HFFc6 (cell line): ENCODE measurements around the gene DOCK4. TPM values are rescaled to one million over a fixed set of nuclear protein-coding genes. Genes with fewer than 3 reads are reported as not detected.
A peak's percentile ranks its signal among the peaks of the same experiment; 100 is the strongest.

ENCODE experiments used
- DNase-seq: peaks from one replicate; pipeline ENCODE4 v3.0.0-alpha.2; 2018
- H3K27ac Mint-ChIP-seq: 2 replicates; pipeline ENCODE4 v1.8.0; 2020; ENCODE audit warnings: mild to moderate bottlenecking, mixed read lengths
- H3K27me3 Mint-ChIP-seq: 2 replicates; pipeline ENCODE4 v1.8.0; 2021; ENCODE audit warnings: mild to moderate bottlenecking, moderate library complexity, mixed read lengths; ENCODE audit not compliant: insufficient read depth
- H3K36me3 Mint-ChIP-seq: 2 replicates; pipeline ENCODE4 v1.8.0; 2021; ENCODE audit warnings: low read depth, mixed read lengths
- H3K4me1 Mint-ChIP-seq: 2 replicates; pipeline ENCODE4 v1.8.0; 2020; ENCODE audit warnings: low read depth, mixed read lengths
- H3K4me3 Mint-ChIP-seq: 2 replicates; pipeline ENCODE4 v1.8.0; 2020; ENCODE audit warnings: mild to moderate bottlenecking, moderate library complexity, mixed read lengths
- H3K9me3 Mint-ChIP-seq: 2 replicates; pipeline ENCODE4 v1.8.0; 2020; ENCODE audit warnings: mild to moderate bottlenecking, mixed read lengths
- total RNA-seq, 6 experiments: library from RNA; stranded (reverse); fragmentation: NEBNext Ultra II Directional; extraction: Animal tissue kit (Norgen Biotek cat#: 25700); gene quantifications; 2 replicates in 1 of 6; 3 replicates in 5 of 6; pipeline ENCODE4 v1.2.3, GENCODE V29; 2021
- TF ChIP-seq, protein P1 (sequence below): fragments of 200-600 bp; sonication (generic); IDR thresholded peaks from 2 replicates; pipeline ENCODE4 v1.5.0; 2021; ENCODE audit warnings: antibody characterized with exemption, mild to moderate bottlenecking

The DOCK4 gene
- total RNA-seq, 6 experiments from 2014 or later: 2.2 to 3.9 (median 3.3) TPM

DNA sequence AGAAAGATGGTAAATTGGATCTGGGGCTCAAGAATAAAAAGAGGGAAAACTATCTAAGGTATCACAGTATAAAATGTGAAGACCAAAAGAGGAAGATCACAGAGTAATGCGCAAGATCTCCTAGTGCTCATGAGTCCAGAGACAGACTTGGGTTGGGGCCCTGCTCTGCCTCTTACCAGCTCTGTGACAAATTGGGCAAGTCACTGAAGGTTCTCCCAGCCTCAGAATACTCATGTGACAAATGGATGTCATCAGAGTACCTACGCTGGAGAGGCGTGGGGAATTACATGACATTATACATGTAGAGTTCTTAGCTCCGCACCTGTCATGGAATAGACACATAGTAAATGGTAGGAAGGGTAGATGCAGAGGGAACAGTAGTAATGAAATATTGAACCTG lies 124.4 kb downstream of the DOCK4 start:
- TF ChIP-seq, protein P1, sequence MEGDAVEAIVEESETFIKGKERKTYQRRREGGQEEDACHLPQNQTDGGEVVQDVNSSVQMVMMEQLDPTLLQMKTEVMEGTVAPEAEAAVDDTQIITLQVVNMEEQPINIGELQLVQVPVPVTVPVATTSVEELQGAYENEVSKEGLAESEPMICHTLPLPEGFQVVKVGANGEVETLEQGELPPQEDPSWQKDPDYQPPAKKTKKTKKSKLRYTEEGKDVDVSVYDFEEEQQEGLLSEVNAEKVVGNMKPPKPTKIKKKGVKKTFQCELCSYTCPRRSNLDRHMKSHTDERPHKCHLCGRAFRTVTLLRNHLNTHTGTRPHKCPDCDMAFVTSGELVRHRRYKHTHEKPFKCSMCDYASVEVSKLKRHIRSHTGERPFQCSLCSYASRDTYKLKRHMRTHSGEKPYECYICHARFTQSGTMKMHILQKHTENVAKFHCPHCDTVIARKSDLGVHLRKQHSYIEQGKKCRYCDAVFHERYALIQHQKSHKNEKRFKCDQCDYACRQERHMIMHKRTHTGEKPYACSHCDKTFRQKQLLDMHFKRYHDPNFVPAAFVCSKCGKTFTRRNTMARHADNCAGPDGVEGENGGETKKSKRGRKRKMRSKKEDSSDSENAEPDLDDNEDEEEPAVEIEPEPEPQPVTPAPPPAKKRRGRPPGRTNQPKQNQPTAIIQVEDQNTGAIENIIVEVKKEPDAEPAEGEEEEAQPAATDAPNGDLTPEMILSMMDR: no peak
- H3K36me3 Mint-ChIP-seq: no peaks in the 10 kb centered on the region
- no peak overlapping the region; the same call in 1 of the 2 replicates for H3K4me3 Mint-ChIP-seq
- no peak for DNase-seq
- peaks cover 31% of the 10 kb centered on the region for H3K4me1 Mint-ChIP-seq
- no peaks in the 10 kb centered on the region for H3K9me3 Mint-ChIP-seq
- no peak overlapping the region for H3K27ac Mint-ChIP-seq
- H3K27me3 Mint-ChIP-seq: no peaks in the 10 kb centered on the region

DNA sequence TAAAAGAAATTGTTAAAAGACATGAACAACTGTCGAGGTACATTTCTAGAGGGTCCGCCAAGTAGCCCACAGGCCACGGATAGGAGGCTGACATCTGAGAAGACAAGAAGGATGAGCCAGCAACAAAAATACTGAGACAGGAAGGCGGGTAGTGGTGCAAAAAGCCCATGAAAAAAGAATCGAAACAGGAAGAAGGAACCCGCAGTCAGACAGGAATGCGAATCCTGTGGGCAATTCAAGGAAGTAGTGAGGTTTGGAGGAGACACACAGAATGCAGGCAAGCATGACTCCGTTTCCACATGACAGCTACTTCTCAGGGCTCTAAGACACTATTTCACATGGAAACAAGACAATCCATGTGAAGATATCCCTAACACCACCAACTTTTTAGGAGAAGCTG lies 125.2 kb downstream of the DOCK4 start:
- Mint-ChIP-seq H3K4me1 (peaks cover 31% of the 10 kb centered on the region), H3K9me3 (no peaks in the 10 kb centered on the region), H3K27me3 (no peaks in the 10 kb centered on the region), H3K36me3 (no peaks in the 10 kb centered on the region), H3K27ac (peak overlapping the region; percentile 63), H3K4me3 (peak overlapping the region; percentile 44; the same call in 1 of the 2 replicates)
- no peak for DNase-seq
- TF ChIP-seq, protein P1: no peak

DNA sequence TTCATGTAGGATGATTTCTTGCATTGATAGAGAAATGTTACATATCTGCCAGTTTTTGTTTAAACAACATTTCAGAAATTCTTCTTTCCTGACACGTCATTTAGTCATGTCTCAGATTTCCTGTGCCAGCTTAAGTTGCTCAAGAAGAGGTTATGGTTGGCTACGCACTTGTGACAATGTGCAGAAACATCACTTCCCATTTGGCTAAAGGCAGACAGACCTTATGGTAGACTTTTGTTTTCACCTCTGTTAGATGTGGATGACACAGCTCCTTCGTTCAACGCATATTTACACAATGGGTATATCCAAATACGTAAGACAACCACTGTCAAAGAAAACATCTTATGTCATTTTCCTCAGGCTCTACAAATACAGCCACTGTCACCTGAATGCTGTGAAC lies 125.8 kb downstream of the DOCK4 start:
- no peaks in the 10 kb centered on the region for H3K9me3 Mint-ChIP-seq
- DNase-seq: peak; percentile 74
- H3K36me3 Mint-ChIP-seq: no peaks in the 10 kb centered on the region
- no peaks in the 10 kb centered on the region for H3K27me3 Mint-ChIP-seq
- peak overlapping the region; percentile 44 for H3K4me3 Mint-ChIP-seq
- H3K27ac Mint-ChIP-seq: peak overlapping the region; percentile 63
- TF ChIP-seq, protein P1: no peak
- H3K4me1 Mint-ChIP-seq: peaks cover 31% of the 10 kb centered on the region

DNA sequence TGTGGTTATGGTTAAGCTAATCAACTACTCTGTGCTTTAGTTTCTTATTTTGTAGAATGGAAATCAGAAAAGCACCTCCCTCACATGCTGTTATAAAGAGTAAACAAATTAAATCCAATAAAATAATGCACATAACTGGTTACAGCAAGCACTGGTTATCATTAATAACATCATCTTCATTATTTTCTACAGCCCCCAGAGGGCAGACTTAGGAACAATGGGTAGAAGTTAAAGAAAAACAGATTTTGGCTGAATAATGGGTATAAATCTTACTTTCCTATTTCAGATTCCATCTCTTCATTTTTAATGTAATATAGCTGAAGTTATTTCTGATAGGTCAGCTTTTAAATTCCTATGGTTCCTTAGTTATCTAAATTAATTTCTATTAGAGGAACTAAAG lies 126.5 kb downstream of the DOCK4 start:
- 0 out of 2 replicates have a peak, but pooled peaks cover 3% of the 10 kb centered on the region for H3K9me3 Mint-ChIP-seq

DNA sequence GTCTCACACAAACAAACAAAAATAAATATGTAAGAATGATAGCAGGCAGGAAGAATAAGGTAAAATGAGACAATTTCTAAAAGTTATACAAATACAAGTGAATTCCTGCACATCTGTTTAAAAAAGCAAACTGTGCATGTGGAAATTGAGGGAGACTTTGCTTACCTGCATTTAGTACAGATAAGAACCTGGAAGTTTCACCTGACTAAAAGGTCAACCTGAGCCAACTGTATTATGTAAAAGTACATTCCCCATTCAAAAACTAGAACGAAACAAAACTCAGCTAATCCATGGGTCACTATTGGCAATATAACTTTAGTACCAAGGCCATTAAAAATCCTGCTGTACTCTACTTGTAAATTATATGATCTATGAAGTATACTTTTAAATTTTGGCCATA lies 127.1 kb downstream of the DOCK4 start:
- TF ChIP-seq, protein P1: no peak
- no peak for DNase-seq
- H3K27ac Mint-ChIP-seq: no peak overlapping the region; the same call in 1 of the 2 replicates
- H3K9me3 Mint-ChIP-seq: 0 out of 2 replicates have a peak, but pooled peaks cover 6% of the 10 kb centered on the region
- no peaks in the 10 kb centered on the region for H3K27me3 Mint-ChIP-seq
- peaks cover 23% of the 10 kb centered on the region for H3K4me1 Mint-ChIP-seq
- H3K4me3 Mint-ChIP-seq: no peak overlapping the region
- peaks cover 7% of the 10 kb centered on the region for H3K36me3 Mint-ChIP-seq

More for the DNA sequence above, 126.5 kb downstream of the DOCK4 start:
- Mint-ChIP-seq H3K27me3 (no peaks in the 10 kb centered on the region), H3K4me3 (no peak overlapping the region), H3K27ac (no peak overlapping the region), H3K36me3 (peaks cover 5% of the 10 kb centered on the region), H3K4me1 (peaks cover 26% of the 10 kb centered on the region)
- TF ChIP-seq, protein P1: peak; percentile 46; the same call in 1 of the 2 replicates
- DNase-seq: no peak
